ENCODE results near the gene CTNNB1. TPM values are rescaled to one million over a fixed set of nuclear protein-coding genes. Genes with fewer than 3 reads are reported as not detected.

Gene CTNNB1
- total and polyA plus RNA-seq, 2 of the 13 experiments (the other 11 are each of a cell fraction or from before 2014, with no cell fraction given), result 398 to 489 TPM

- Histone ChIP-seq H3K9ac (ENCODE audit: insufficient read depth, low read depth, low read length) (no peak overlapping the region), H2AFZ (ENCODE audit: low read length) (no peak overlapping the region), H4K20me1 (ENCODE audit: insufficient read depth, low read length) (no peaks in the 10 kb centered on the region; the same call in 1 of the 2 replicates), H3K36me3 (replicated peaks in 1 of 2; ENCODE audit: control insufficient read depth in 1 of 2, insufficient read depth in 2 of 2, low read length in 2 of 2) (peaks cover 16 to 45% of the 10 kb centered on the region in 2 experiments), H3K9me3 (ENCODE audit: low read length) (no peaks in the 10 kb centered on the region), H3K79me2 (ENCODE audit: insufficient read depth, low read length) (peaks cover 5% of the 10 kb centered on the region), H3K4me2 (ENCODE audit: low read depth, low read length) (no peak overlapping the region), H3K4me1 (ENCODE audit: insufficient read depth, low read length) (peaks cover 15% of the 10 kb centered on the region), H3K4me3 (replicated peaks in 1 of 3; ENCODE audit: insufficient read depth in 1 of 3, low read depth in 2 of 3, low read length in 3 of 3) (no peak overlapping the region), H3K27ac (ENCODE audit: extremely low read length, insufficient read depth, low read length) (no peak overlapping the region), H3K27me3 (ENCODE audit: control insufficient read depth in 1 of 2, insufficient read depth in 2 of 2, low read length in 2 of 2) (no peaks in the 10 kb centered on the region)
- TSS peak; percentile 9 for BruUV-seq (replicated peaks)
- POLR2A ChIA-PET, result no interaction called here
- in situ Hi-C loops (cut with HindIII; ENCODE audit: extremely low pct_ligation_motif_present, low pct_unique_long_range_greater_than_20kb) (no loop called here), intact Hi-C loops (cut with micrococcal nuclease; ENCODE audit: unreplicated experiment) (loop anchor here (10.0 kb wide), 2 partner anchors 203 to 657 kb away; no protein-coding TSS in a partner anchor)
- no peak for ATAC-seq
- no peak for DNase-seq (ENCODE audit: low spot score)
- WGBS (ENCODE audit: low lambda C conversion rate), result 94% methylated on average over 7 of the region's 7 CpGs
- CTCF ChIA-PET (ENCODE audit: low intra/inter-chr PET ratio, low total read pairs), result no interaction called here
- no peak for FAIRE-seq
- TF ChIP-seq AHR (CRISPR knock-in tag; IDR thresholded peaks at IDR 0.05) (no peak), AGO2 (optimal IDR thresholded peaks at IDR 0.05; ENCODE audit: low read depth, low read length) (peak; percentile 14), CBX5 (CRISPR knock-in tag; IDR thresholded peaks at IDR 0.05; ENCODE audit: borderline replicate concordance) (no peak), POLR2G (IDR thresholded peaks at IDR 0.05; ENCODE audit: low read depth, low read length) (peak; percentile 31; the same call in 1 of the 2 replicates), RBM22 (optimal IDR thresholded peaks at IDR 0.05; ENCODE audit: low read length) (peak; percentile 97), POLR2AphosphoS5 (IDR thresholded peaks at IDR 0.05; ENCODE audit: low read depth, low read length) (peak; percentile 21; the same call in 1 of the 2 replicates)
These were observed 42.7 kb downstream of the CTNNB1 start for GRCh38 chr3:41241800-41242571.

GRCh38 chr3:41243183-41243582 is 43.9 kb downstream of the CTNNB1 start:
- Histone ChIP-seq H3K9me3 (ENCODE audit: low read length) (no peaks in the 10 kb centered on the region), H3K27me3 (ENCODE audit: control insufficient read depth in 1 of 2, insufficient read depth in 2 of 2, low read length in 2 of 2) (no peaks in the 10 kb centered on the region), H3K4me3 (replicated peaks in 1 of 3; ENCODE audit: insufficient read depth in 1 of 3, low read depth in 2 of 3, low read length in 3 of 3) (no peak overlapping the region), H3K79me2 (ENCODE audit: insufficient read depth, low read length) (no peaks in the 10 kb centered on the region), H3K4me2 (ENCODE audit: low read depth, low read length) (no peak overlapping the region), H2AFZ (ENCODE audit: low read length) (no peak overlapping the region), H3K9ac (ENCODE audit: insufficient read depth, low read depth, low read length) (no peak overlapping the region), H4K20me1 (ENCODE audit: insufficient read depth, low read length) (no peaks in the 10 kb centered on the region; the same call in 1 of the 2 replicates), H3K36me3 (replicated peaks in 1 of 2; ENCODE audit: control insufficient read depth in 1 of 2, insufficient read depth in 2 of 2, low read length in 2 of 2) (peaks cover 7 to 33% of the 10 kb centered on the region in 2 experiments), H3K4me1 (ENCODE audit: insufficient read depth, low read length) (peaks cover 27% of the 10 kb centered on the region), H3K27ac (ENCODE audit: extremely low read length, insufficient read depth, low read length) (no peak overlapping the region)
- no peak for DNase-seq (ENCODE audit: low spot score)
- in situ Hi-C loops (cut with HindIII; ENCODE audit: extremely low pct_ligation_motif_present, low pct_unique_long_range_greater_than_20kb), result no loop called here
- peak; percentile 3; the same call in 1 of the 3 replicates for ATAC-seq
- CTCF ChIA-PET (ENCODE audit: low intra/inter-chr PET ratio, low total read pairs), result no interaction called here
- TF ChIP-seq MXD4 (CRISPR knock-in tag; IDR thresholded peaks at IDR 0.05) (no peak), POLR2A (IDR thresholded peaks at IDR 0.05; ENCODE audit: insufficient read depth in 1 of 2, low read depth in 2 of 2, low read length in 2 of 2) (peak in 1 of 2 experiments; percentile 42; a peak in 1 of 4 replicates), ZNF232 (CRISPR knock-in tag; IDR thresholded peaks at IDR 0.05; ENCODE audit: borderline replicate concordance) (no peak), ZNF766 (CRISPR knock-in tag; IDR thresholded peaks at IDR 0.05; ENCODE audit: borderline replicate concordance) (no peak), RBM22 (optimal IDR thresholded peaks at IDR 0.05; ENCODE audit: low read length) (peak; percentile 4), NAIF1 (CRISPR knock-in tag; IDR thresholded peaks at IDR 0.05; ENCODE audit: borderline replicate concordance) (no peak), ZFP41 (CRISPR knock-in tag; IDR thresholded peaks at IDR 0.05; ENCODE audit: borderline replicate concordance) (no peak), AGO2 (optimal IDR thresholded peaks at IDR 0.05; ENCODE audit: low read depth, low read length) (peak; percentile 40), ZSCAN29 (CRISPR knock-in tag; conservative IDR thresholded peaks at IDR 0.05) (no peak), POLR2G (IDR thresholded peaks at IDR 0.05; ENCODE audit: low read depth, low read length) (peak; percentile 59), TP53 (CRISPR knock-in tag; conservative IDR thresholded peaks at IDR 0.05) (no peak)
- POLR2A ChIA-PET, result interaction anchor here (1.0 kb wide), 1 partner anchor 44 kb away, joined by 3 read pairs; the partner anchor contains the start of gene CTNNB1
- no peak for FAIRE-seq
- intact Hi-C loops (cut with micrococcal nuclease; ENCODE audit: unreplicated experiment), result loop anchor here (10.0 kb wide), 2 partner anchors 202 to 658 kb away; no protein-coding TSS in a partner anchor
- 65% methylated on average over 2 of the region's 2 CpGs for WGBS (ENCODE audit: low lambda C conversion rate)
- no TSS peak for BruUV-seq (replicated peaks)

Measured in HepG2 (cell line).